ENCODE data around the gene SNX33.

SNX33 gene

GRCh38 chr15:75646112-75646943 is 1.4 kb upstream of the SNX33 start:
- Histone ChIP-seq H3K36me3 (ENCODE audit: control insufficient read depth, insufficient read depth, low read length) (no peaks in the 10 kb centered on the region), H3K4ac (ENCODE audit: low read depth, low read length) (no peak overlapping the region), H3K79me1 (ENCODE audit: low read length) (peaks cover 13% of the 10 kb centered on the region), H3K4me3 (ENCODE audit: low read length) (no peak overlapping the region), H4K8ac (ENCODE audit: low read depth, low read length) (no peak overlapping the region), H3K4me2 (ENCODE audit: low read length) (peak overlapping the region; percentile 67), H3K27ac (ENCODE audit: low read depth, low read length) (no peak overlapping the region), H3K56ac (ENCODE audit: low read length) (peak overlapping the region; percentile 98), H3K4me1 (ENCODE audit: control insufficient read depth, low read depth, low read length) (peaks cover 13% of the 10 kb centered on the region), H2BK120ac (ENCODE audit: low read depth, low read length) (no peak overlapping the region), H3K9ac (ENCODE audit: low read length) (peak overlapping the region; percentile 96), H3K27me3 (ENCODE audit: insufficient read depth, low read length, poor library complexity) (no peaks in the 10 kb centered on the region), H3K23ac (ENCODE audit: low read length) (peak overlapping the region; percentile 80), H2BK5ac (ENCODE audit: low read length) (no peak overlapping the region), H4K5ac (ENCODE audit: low read length) (no peak overlapping the region), H3K18ac (ENCODE audit: low read length) (no peak overlapping the region), H3K79me2 (ENCODE audit: control insufficient read depth, insufficient read depth, low read length) (peaks cover 16% of the 10 kb centered on the region), H2AK5ac (ENCODE audit: low read length) (no peak overlapping the region), H2BK15ac (replicated peaks; ENCODE audit: low read depth) (no peak overlapping the region)
- DNase-seq: no peak
- no CpG with 5 or more reads among the region's 5 CpGs for WGBS (ENCODE audit: extremely low coverage, insufficient coverage, low lambda C conversion rate)

GRCh38 chr15:75646944-75647364 is 758 bp upstream of the SNX33 start:
- Histone ChIP-seq H4K5ac (ENCODE audit: low read length) (no peak overlapping the region), H3K27me3 (ENCODE audit: insufficient read depth, low read length, poor library complexity) (no peaks in the 10 kb centered on the region), H2BK15ac (replicated peaks; ENCODE audit: low read depth) (no peak overlapping the region), H3K4me2 (ENCODE audit: low read length) (peak overlapping the region; percentile 67), H3K79me1 (ENCODE audit: low read length) (peaks cover 15% of the 10 kb centered on the region), H4K8ac (ENCODE audit: low read depth, low read length) (no peak overlapping the region), H3K56ac (ENCODE audit: low read length) (peak overlapping the region; percentile 98), H3K18ac (ENCODE audit: low read length) (peak overlapping the region; percentile 82), H3K79me2 (ENCODE audit: control insufficient read depth, insufficient read depth, low read length) (peaks cover 19% of the 10 kb centered on the region), H3K36me3 (ENCODE audit: control insufficient read depth, insufficient read depth, low read length) (no peaks in the 10 kb centered on the region), H2AK5ac (ENCODE audit: low read length) (no peak overlapping the region), H3K4ac (ENCODE audit: low read depth, low read length) (no peak overlapping the region), H3K4me1 (ENCODE audit: control insufficient read depth, low read depth, low read length) (peaks cover 14% of the 10 kb centered on the region), H3K27ac (ENCODE audit: low read depth, low read length) (peak overlapping the region; percentile 89), H3K4me3 (ENCODE audit: low read length) (peak overlapping the region; percentile 93), H2BK120ac (ENCODE audit: low read depth, low read length) (no peak overlapping the region), H3K23ac (ENCODE audit: low read length) (peak overlapping the region; percentile 80), H2BK5ac (ENCODE audit: low read length) (no peak overlapping the region), H3K9ac (ENCODE audit: low read length) (peak overlapping the region; percentile 96)
- no CpG with 5 or more reads among the region's 26 CpGs for WGBS (ENCODE audit: extremely low coverage, insufficient coverage, low lambda C conversion rate)
- peak; percentile 30 for DNase-seq

DNA sequence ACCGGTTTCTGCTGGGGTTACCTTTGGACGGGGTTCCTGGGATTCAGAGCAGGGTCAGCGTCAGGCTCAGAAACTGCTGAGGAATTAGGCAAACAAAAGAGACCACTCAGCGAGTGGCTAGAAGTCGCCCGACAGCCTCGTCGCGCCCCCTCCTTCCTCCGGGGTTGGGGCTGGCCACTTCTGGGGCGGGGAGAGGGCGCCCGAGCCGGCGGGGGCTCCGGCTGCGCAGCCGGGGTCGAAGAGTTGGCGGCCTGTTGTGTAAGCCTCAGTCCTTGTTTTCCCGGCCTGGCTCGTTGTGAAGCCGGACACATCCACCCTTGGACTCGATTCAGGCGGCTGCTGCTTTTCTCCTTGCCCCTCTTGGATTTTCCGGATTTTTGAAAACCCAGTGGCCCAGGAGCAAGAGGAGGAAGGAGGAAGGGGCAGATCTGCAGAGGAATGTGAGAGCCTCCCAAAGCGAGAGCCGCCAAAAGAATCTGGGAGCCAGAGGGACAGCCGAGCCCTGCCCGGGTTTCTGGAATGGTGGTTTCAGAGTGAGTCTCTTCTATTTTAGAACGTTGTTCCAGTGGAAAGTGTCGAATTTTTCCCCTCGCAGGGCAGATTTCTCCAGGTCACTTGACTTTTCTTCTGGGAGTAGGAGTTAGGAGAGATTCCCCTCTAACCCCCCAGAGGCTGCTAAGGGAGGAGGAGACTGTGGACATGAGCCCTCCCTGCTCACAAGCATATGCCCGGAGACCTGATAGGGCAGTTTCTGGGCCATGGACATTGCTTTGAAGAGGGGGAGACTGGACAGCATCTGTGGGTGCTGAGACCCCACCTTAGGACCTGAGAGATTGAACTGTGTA is 666 bp downstream of the SNX33 start:
- peak overlapping the region; percentile 96 for H3K9ac ChIP-seq (ENCODE audit: low read length)
- H3K4ac ChIP-seq (ENCODE audit: low read depth, low read length): peak overlapping the region; percentile 8
- no peak overlapping the region for H2BK15ac ChIP-seq (replicated peaks; ENCODE audit: low read depth)
- no CpG with 5 or more reads among the region's 34 CpGs for WGBS (ENCODE audit: extremely low coverage, insufficient coverage, low lambda C conversion rate)
- H2BK5ac ChIP-seq (ENCODE audit: low read length): peak overlapping the region; percentile 59
- peaks cover 14% of the 10 kb centered on the region for H3K4me1 ChIP-seq (ENCODE audit: control insufficient read depth, low read depth, low read length)
- H3K79me2 ChIP-seq (ENCODE audit: control insufficient read depth, insufficient read depth, low read length): peaks cover 24% of the 10 kb centered on the region
- H2AK5ac ChIP-seq (ENCODE audit: low read length): no peak overlapping the region
- H3K27me3 ChIP-seq (ENCODE audit: insufficient read depth, low read length, poor library complexity): no peaks in the 10 kb centered on the region
- no peak overlapping the region for H4K5ac ChIP-seq (ENCODE audit: low read length)
- peak overlapping the region; percentile 82 for H3K18ac ChIP-seq (ENCODE audit: low read length)
- DNase-seq: peak; percentile 82
- no peaks in the 10 kb centered on the region for H3K36me3 ChIP-seq (ENCODE audit: control insufficient read depth, insufficient read depth, low read length)
- peak overlapping the region; percentile 98 for H3K56ac ChIP-seq (ENCODE audit: low read length)
- H3K79me1 ChIP-seq (ENCODE audit: low read length): peaks cover 22% of the 10 kb centered on the region
- peak overlapping the region; percentile 93 for H3K4me3 ChIP-seq (ENCODE audit: low read length)
- peak overlapping the region; percentile 75 for H3K23ac ChIP-seq (ENCODE audit: low read length)
- no peak overlapping the region for H4K8ac ChIP-seq (ENCODE audit: low read depth, low read length)
- no peak overlapping the region for H2BK120ac ChIP-seq (ENCODE audit: low read depth, low read length)
- peak overlapping the region; percentile 49 for H3K4me2 ChIP-seq (ENCODE audit: low read length)
- peak overlapping the region; percentile 82 for H3K27ac ChIP-seq (ENCODE audit: low read depth, low read length)

- H3K79me2 ChIP-seq (ENCODE audit: control insufficient read depth, insufficient read depth, low read length): peaks cover 26% of the 10 kb centered on the region
- H3K27me3 ChIP-seq (ENCODE audit: insufficient read depth, low read length, poor library complexity): no peaks in the 10 kb centered on the region
- no peak overlapping the region for H2AK5ac ChIP-seq (ENCODE audit: low read length)
- H3K56ac ChIP-seq (ENCODE audit: low read length): peak overlapping the region; percentile 98
- DNase-seq: no peak
- no peak overlapping the region for H3K4me3 ChIP-seq (ENCODE audit: low read length)
- no peak overlapping the region for H4K8ac ChIP-seq (ENCODE audit: low read depth, low read length)
- peak overlapping the region; percentile 49 for H3K4me2 ChIP-seq (ENCODE audit: low read length)
- no peak overlapping the region for H3K23ac ChIP-seq (ENCODE audit: low read length)
- H2BK5ac ChIP-seq (ENCODE audit: low read length): no peak overlapping the region
- H3K4me1 ChIP-seq (ENCODE audit: control insufficient read depth, low read depth, low read length): peaks cover 14% of the 10 kb centered on the region
- H3K36me3 ChIP-seq (ENCODE audit: control insufficient read depth, insufficient read depth, low read length): no peaks in the 10 kb centered on the region
- H2BK15ac ChIP-seq (replicated peaks; ENCODE audit: low read depth): no peak overlapping the region
- H3K4ac ChIP-seq (ENCODE audit: low read depth, low read length): no peak overlapping the region
- H3K18ac ChIP-seq (ENCODE audit: low read length): no peak overlapping the region
- H2BK120ac ChIP-seq (ENCODE audit: low read depth, low read length): no peak overlapping the region
- no peak overlapping the region for H4K5ac ChIP-seq (ENCODE audit: low read length)
- no CpG with 5 or more reads among the region's 19 CpGs for WGBS (ENCODE audit: extremely low coverage, insufficient coverage, low lambda C conversion rate)
- H3K79me1 ChIP-seq (ENCODE audit: low read length): peaks cover 25% of the 10 kb centered on the region
- peak overlapping the region; percentile 96 for H3K9ac ChIP-seq (ENCODE audit: low read length)
- H3K27ac ChIP-seq (ENCODE audit: low read depth, low read length): no peak overlapping the region
These were observed 1.5 kb downstream of the SNX33 start for GRCh38 chr15:75649045-75649761.

DNA sequence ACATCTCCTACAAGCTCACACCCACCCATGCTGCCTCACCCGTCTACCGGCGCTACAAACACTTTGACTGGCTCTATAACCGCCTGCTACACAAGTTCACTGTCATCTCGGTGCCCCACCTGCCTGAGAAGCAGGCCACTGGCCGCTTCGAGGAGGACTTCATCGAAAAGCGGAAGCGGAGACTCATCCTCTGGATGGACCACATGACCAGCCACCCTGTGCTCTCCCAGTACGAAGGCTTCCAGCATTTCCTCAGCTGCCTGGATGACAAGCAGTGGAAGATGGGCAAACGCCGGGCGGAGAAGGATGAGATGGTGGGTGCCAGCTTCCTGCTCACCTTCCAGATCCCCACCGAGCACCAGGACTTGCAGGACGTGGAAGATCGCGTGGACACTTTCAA is 2.1 kb downstream of the SNX33 start:
- no peak overlapping the region for H3K4me3 ChIP-seq (ENCODE audit: low read length)
- no peak overlapping the region for H3K4me2 ChIP-seq (ENCODE audit: low read length)

More for the DNA sequence above, 2.1 kb downstream of the SNX33 start:
- no CpG with 5 or more reads among the region's 18 CpGs for WGBS (ENCODE audit: extremely low coverage, insufficient coverage, low lambda C conversion rate)
- Histone ChIP-seq H2BK5ac (ENCODE audit: low read length) (no peak overlapping the region), H4K5ac (ENCODE audit: low read length) (no peak overlapping the region), H3K18ac (ENCODE audit: low read length) (no peak overlapping the region), H2AK5ac (ENCODE audit: low read length) (no peak overlapping the region), H3K79me2 (ENCODE audit: control insufficient read depth, insufficient read depth, low read length) (peaks cover 28% of the 10 kb centered on the region), H4K8ac (ENCODE audit: low read depth, low read length) (no peak overlapping the region), H3K56ac (ENCODE audit: low read length) (no peak overlapping the region), H3K23ac (ENCODE audit: low read length) (peak overlapping the region; percentile 29), H2BK15ac (replicated peaks; ENCODE audit: low read depth) (no peak overlapping the region), H3K79me1 (ENCODE audit: low read length) (peaks cover 25% of the 10 kb centered on the region), H3K4ac (ENCODE audit: low read depth, low read length) (no peak overlapping the region), H3K9ac (ENCODE audit: low read length) (no peak overlapping the region), H3K27me3 (ENCODE audit: insufficient read depth, low read length, poor library complexity) (no peaks in the 10 kb centered on the region), H3K4me1 (ENCODE audit: control insufficient read depth, low read depth, low read length) (peaks cover 14% of the 10 kb centered on the region), H3K27ac (ENCODE audit: low read depth, low read length) (no peak overlapping the region), H2BK120ac (ENCODE audit: low read depth, low read length) (no peak overlapping the region), H3K36me3 (ENCODE audit: control insufficient read depth, insufficient read depth, low read length) (no peaks in the 10 kb centered on the region)
- no peak for DNase-seq

Measured in mesendoderm (in vitro differentiated cells).